ENCODE data around the gene NPVF.

NPVF gene

GRCh38 chr7:25234336-25234735 is 6.0 kb upstream of the NPVF start:
- no peak for DNase-seq (ENCODE audit: low read depth)

DNA sequence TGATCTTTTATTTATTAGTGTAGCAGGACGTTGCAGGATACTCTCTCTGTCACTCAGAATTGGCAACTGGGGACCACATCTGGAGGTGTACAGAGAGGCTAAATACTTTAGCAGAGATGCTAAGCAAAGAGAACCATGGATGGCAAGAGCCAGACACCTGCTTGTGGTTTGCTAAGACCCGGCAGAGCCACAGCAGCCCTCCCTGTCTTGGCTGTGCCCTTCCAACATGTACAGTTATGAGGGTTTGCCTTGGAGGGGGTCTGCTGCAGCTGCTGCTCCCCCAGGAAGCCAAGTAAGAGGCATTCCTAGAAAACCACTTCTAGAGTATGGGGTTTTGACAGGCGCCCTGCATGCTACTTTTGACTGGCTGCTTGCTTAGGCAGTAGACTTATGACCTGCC is 5.1 kb downstream of the NPVF start:
- no peak for DNase-seq (ENCODE audit: low read depth)

- DNase-seq (ENCODE audit: low read depth): no peak
These were observed 5.6 kb downstream of the NPVF start for GRCh38 chr7:25222666-25223065.

GRCh38 chr7:25221009-25221408 is 7.3 kb downstream of the NPVF start:
- DNase-seq (ENCODE audit: low read depth): no peak

GRCh38 chr7:25218191-25218590 is 10.1 kb downstream of the NPVF start:
- no peak for DNase-seq (ENCODE audit: low read depth)

- DNase-seq (ENCODE audit: low read depth): no peak
These were observed 11.4 kb downstream of the NPVF start for GRCh38 chr7:25216837-25217236.

DNA sequence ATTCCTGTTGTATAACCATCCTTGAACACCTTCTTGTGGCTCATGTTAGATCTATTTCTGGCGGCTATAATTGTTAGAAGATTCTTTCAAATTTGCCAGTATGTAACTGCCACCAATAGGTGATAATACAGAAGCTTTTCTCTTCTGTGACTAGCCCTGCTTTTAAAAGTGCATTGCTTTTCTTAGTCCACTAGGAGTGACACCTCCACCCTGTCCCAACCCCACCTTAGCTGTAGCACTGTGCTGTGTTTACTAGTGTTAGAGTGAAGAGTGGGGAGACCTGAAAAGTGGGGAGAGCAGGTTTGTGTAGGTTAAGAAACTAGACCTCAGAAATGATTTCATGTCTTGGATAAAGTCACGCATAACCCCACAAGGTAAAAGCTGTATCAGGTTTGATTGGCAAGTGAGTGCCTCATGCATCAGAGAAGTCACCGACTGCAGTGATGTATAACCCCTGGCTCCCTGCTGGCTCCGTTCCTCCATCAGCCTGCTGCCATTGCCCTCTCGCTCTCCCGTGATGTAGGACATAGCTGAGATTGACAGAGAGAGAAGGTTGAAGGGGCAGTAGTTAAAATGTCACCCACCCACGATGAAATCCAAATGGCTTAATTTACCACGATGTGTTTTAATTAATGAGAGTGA is 12.5 kb downstream of the NPVF start:
- no peak for DNase-seq (ENCODE audit: low read depth)

- DNase-seq (ENCODE audit: low read depth): no peak
These were observed 19.6 kb downstream of the NPVF start for GRCh38 chr7:25208525-25209221.

DNA sequence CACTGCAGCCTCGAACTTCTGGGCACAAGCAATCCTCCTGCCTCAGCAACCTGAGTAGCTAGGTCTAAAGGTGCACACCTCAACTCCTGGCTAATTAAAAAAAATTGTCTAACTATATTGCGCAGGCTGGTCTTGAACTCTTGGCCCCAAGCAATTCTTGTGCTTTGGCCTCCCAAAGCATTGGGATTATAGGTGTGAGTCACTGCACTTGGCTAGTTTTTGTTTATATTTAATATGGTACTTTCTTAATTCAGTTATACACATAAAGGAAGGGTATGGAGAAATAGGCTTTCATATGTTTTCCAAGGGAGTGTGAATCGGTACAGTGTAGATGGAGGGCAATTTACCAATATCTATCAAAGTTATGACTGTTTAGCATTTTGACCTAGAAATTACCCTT is 20.4 kb downstream of the NPVF start:
- no peak for DNase-seq (ENCODE audit: low read depth)

DNA sequence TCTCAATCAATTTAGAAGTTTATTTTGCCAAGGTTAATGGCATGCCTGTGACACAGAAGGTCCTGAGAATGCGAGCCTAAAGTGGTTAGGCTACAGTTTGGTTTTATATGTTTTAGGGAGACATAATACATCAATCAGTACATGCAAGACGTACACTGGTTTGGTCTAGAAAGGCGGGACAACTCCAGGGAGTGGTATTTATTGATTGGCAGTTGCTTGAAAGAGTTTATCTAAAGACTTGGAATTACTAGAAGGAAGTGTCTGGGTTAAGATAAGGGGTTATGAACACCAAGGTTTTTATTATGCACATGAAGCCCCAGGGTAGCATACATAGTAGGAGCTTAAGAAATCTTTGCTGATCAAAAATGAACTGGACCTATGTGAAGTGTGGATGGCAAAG is 21.5 kb downstream of the NPVF start:
- no peak for DNase-seq (ENCODE audit: low read depth)

DNA sequence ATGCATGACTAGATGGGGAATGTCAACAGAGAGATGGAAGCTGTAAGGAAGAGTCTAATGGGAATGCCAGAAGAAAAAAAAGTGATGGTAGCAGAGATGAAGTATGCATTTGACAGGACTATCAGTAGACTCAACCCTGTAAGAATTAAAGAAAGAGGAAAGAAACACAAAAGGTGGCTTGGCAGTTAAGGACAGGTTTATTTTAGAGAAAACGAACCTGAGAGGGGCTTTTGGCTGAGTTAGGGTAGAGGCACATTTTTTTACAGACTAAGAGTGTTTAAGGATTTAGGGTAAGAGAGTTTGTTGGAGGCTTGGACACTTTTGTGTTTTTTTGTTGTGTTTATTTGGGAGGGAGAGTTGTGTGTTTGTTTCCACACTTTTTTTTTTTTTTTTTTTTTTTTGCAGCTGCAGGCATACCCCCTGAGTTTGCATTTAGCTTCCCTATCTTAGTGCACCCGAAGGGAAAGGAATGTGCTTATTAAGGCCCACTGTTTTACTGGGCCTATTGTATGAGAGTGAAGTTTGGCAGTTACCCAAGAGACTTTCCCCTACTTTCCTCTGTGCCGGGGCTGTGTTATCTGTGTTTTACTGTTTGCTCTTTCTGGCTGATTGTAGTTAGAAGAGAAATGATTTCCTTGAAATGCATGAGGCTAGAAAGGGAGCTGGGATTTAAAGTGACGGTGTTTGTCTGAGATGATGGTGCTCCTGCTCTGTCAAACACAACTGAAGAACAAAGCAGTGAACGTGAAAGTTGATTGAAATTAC is 32.0 kb downstream of the NPVF start:
- DNase-seq (ENCODE audit: low read depth): no peak

DNA sequence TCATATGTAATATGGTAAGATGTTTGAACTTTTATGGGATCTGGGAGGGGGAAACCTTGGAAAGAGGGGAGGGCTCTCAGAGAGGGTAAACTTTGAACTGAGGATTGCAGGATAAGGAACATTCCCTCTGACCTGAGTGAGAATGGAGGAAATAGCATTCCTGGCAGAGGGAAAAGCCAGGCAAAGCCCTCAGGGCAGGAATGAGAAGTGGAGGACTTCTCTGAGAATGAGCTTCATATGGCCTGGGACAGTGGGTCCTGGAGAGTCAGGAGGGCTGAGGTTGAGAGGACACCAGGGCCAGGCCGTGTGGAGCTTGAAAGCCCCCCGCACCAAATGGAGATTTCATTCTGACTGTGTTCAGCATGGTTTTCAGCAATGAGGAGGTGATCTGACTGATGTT is 34.2 kb downstream of the NPVF start:
- no peak for DNase-seq (ENCODE audit: low read depth)

- no peak for DNase-seq (ENCODE audit: low read depth)
These were observed 36.2 kb downstream of the NPVF start for GRCh38 chr7:25192043-25192442.

GRCh38 chr7:25189197-25189596 is 39.1 kb downstream of the NPVF start:
- DNase-seq (ENCODE audit: low read depth): no peak

GRCh38 chr7:25187932-25188331 is 40.4 kb downstream of the NPVF start:
- DNase-seq (ENCODE audit: low read depth): no peak

DNA sequence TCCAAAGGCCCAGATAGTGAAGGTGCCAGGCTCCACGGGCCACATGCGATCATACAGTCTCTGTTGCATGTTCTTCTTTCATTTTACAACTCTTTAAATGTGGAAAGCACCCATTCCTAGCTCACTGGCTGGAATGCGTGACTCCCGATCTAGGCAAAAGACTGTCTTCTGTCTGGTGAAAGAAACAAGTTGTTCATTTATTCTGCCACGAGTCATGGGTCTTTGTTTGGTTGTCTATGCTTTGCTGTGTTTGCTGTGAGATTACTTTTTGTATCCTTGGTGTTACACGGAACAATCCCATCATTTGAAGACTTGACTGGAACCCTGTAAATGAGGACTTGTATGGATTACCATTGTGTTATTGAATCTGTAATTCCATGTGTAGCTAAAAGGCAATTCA is 41.9 kb downstream of the NPVF start:
- DNase-seq (ENCODE audit: low read depth): no peak

DNA sequence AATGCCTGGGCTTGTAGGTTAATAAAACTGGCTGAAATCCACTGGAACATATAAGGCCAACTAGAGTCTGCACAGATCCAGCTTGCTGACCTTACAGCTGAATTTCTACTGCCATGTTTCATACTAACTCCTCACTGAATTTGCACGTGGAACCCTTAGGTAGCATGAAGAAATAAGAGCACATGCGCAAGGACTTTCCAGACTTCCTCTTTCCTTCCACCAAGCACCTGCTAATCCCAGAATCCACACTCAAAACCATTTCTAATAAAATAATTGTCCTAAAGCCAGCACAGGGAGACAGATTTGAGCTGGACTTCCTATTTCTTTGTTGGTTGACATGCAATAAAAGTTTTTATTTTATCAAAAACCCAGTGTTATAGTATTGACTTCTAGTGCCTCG is 46.8 kb downstream of the NPVF start:
- DNase-seq (ENCODE audit: low read depth): no peak

DNA sequence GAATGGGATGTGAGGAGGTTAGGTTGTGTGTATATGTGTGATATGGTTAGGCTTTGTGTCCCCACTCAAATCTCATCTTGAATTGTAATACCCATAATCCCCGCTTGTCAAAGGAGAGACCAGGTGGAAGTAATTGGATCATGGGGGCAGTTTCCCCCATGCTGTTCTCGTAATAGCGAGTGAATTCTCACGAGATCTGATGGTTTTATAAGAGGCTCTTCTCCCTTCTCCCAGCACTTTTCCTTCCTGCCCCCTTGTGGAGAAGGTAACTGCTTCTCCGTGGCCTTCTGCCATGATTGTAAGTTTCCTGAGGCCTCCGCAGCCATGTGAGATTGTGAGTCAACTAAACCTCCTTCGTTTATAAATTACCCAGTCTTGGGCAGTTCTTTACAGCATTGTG is 47.3 kb downstream of the NPVF start:
- DNase-seq (ENCODE audit: low read depth): no peak

GRCh38 chr7:25180592-25180923 is 47.7 kb downstream of the NPVF start:
- no peak for DNase-seq (ENCODE audit: low read depth)

GRCh38 chr7:25179771-25180591 is 48.3 kb downstream of the NPVF start:
- DNase-seq (ENCODE audit: low read depth): peak; percentile 92

GRCh38 chr7:25179325-25179724 is 49.0 kb downstream of the NPVF start:
- DNase-seq (ENCODE audit: low read depth): no peak

Data from stimulated activated CD8-positive, alpha-beta memory T cell treated with anti-CD3 and anti-CD28 coated beads, Interleukin-4, amount 100 ng/mL, for 24 hours (primary cell).